ENCODE data around the gene DOK5.

DNA sequence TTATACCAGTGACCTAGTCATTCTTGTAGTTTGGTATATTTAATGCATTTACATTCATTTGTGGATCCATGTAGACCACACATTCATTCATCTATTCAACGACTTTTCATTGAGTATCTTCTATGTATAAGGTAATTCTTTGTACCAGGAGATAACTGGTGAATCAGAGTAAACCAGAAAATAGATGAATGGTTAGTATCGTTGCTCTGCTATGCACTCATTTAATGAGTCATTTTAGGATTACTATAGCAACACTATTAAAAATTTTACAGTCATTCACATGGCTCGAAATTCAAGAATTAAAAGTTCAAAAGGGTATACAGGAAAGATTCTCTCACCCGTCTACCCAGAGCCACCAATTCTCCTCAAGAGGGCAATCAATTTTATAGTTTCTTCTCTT, 26.8 kb downstream of the DOK5 start:
- TF ChIP-seq GATA2 (IDR thresholded peaks at IDR 0.05; ENCODE audit: low read depth, low read length) (no peak), GATA3 (IDR thresholded peaks at IDR 0.05; ENCODE audit: low read depth, low read length) (no peak)

All from SH-SY5Y (cell line).